K562 (cell line): ENCODE data around the gene EMD. TPM values are rescaled to one million over a fixed set of nuclear protein-coding genes. Genes with fewer than 3 reads are reported as not detected.
A peak's percentile ranks its signal among the peaks of the same experiment; 100 is the strongest.

Experiments used
- EGR1 ChIP-seq: fragments of 450-650 bp; conservative IDR thresholded peaks from 2 replicates; pipeline ENCODE4 v1.6.1; 2017; ENCODE audit warnings: mild to moderate bottlenecking
- EP400 ChIP-seq: fragments of 450-650 bp; IDR thresholded peaks from 2 replicates; pipeline ENCODE4 v1.6.1; 2017; ENCODE audit warnings: antibody characterized with exemption, mild to moderate bottlenecking, moderate library complexity
- FOXP4 ChIP-seq: sonication (generic); formaldehyde crosslinking; IDR thresholded peaks from 2 replicates; pipeline ENCODE4 v1.8.0; 2022; ENCODE audit warnings: mild to moderate bottlenecking, missing genetic modification reagents, borderline replicate concordance
- GABPA ChIP-seq: fragments of 200-800 bp; sonication (Bioruptor generic); conservative IDR thresholded peaks from 2 replicates; pipeline ENCODE4 v1.6.1; 2016; ENCODE audit warnings: low read depth, missing genetic modification characterization, missing compliant biosample characterization
- GATA2 ChIP-seq: sonication (generic); formaldehyde crosslinking; IDR thresholded peaks from 2 replicates; pipeline ENCODE4 v1.4.0; 2020; ENCODE audit warnings: mild to moderate bottlenecking, missing genetic modification reagents
- JUND ChIP-seq, 2 experiments: IDR thresholded peaks; 2 replicates in 1 of 2; 3 replicates in 1 of 2; pipeline ENCODE4 v1.6.1; 2011; ENCODE audit warnings: borderline replicate concordance in 2 of 2, low read depth in 2 of 2, low read length in 2 of 2, improper control_type of control experiment in 1 of 2, missing biosample characterization in 1 of 2, missing genetic modification characterization in 1 of 2, missing genetic modification reagents in 1 of 2
- POLR2H ChIP-seq: IDR thresholded peaks from 2 replicates; pipeline ENCODE4 v1.6.1; 2016; ENCODE audit warnings: missing genetic modification characterization, low read depth, mild to moderate bottlenecking, control low read depth, missing compliant biosample characterization, moderate library complexity
- SIN3A ChIP-seq, 2 experiments: fragments of 150-350 bp in 1 of 2; IDR thresholded peaks; 2 replicates each; pipeline ENCODE4 v1.6.1; 2011 to 2016; ENCODE audit warnings: borderline replicate concordance in 2 of 2, low read depth in 2 of 2, low read length in 2 of 2, mild to moderate bottlenecking in 2 of 2, moderate library complexity in 2 of 2; ENCODE audit not compliant: control insufficient read depth in 1 of 2
- ZBTB40 ChIP-seq, 2 experiments: fragments of 450-650 bp in 1 of 2; sonication (generic) in 1 of 2; formaldehyde crosslinking in 1 of 2; IDR thresholded peaks; 2 replicates each; pipeline versions ENCODE4 v1.7.1 to v1.9.0; 2016 to 2022; ENCODE audit warnings: inconsistent platforms in 1 of 2, mild to moderate bottlenecking in 1 of 2, missing genetic modification reagents in 1 of 2
- ZNF277 ChIP-seq: fragments of 250-450 bp; sonication (Bioruptor Pico); IDR thresholded peaks from 2 replicates; pipeline ENCODE4 v1.8.0; 2022; ENCODE audit warnings: inconsistent platforms, mild to moderate bottlenecking, moderate library complexity, borderline replicate concordance
- ZNF644 ChIP-seq: fragments of 200-800 bp; sonication (Bioruptor generic); IDR thresholded peaks from 2 replicates; pipeline ENCODE4 v1.6.1; 2016; ENCODE audit warnings: low read depth, missing genetic modification characterization, missing compliant biosample characterization
- ZNF830 ChIP-seq: fragments of 250-450 bp; sonication (Bioruptor Pico); IDR thresholded peaks from 2 replicates; pipeline ENCODE4 v1.5.0; 2021; ENCODE audit warnings: mild to moderate bottlenecking
- polyA plus RNA-seq, 8 experiments: library from polyadenylated mRNA; depleted of rRNA in 4 of 8; stranded (reverse) in 5 of 8; unstranded in 3 of 8; fragments of >200 nt; fragmentation: Nextera tagmentation in 2 of 8; fragmentation: Illumina TruSeq in 1 of 8; extraction: Ambion mirVana in 2 of 8; extraction: Trizol in 1 of 8; gene quantifications; 2 replicates each; pipeline versions ENCODE4 v1.2.1 to v1.2.3, GENCODE V29; 2011 to 2014; ENCODE audit warnings: inconsistent platforms in 1 of 8, missing spikeins in 1 of 8
- total RNA-seq, 7 experiments: library from RNA; depleted of rRNA in 6 of 7; stranded (reverse); fragments of >200 nt in 6 of 7; fragmentation: Illumina TruSeq in 2 of 7; extraction: Trizol in 2 of 7; gene quantifications; 2 replicates each; pipeline versions ENCODE4 v1.2.1 to v1.2.3, GENCODE V29; 2011 to 2021; ENCODE audit warnings: low replicate concordance in 1 of 7

EMD gene
- total and polyA plus RNA-seq, 9 of the 15 experiments (the other 6 are each of a cell fraction or from before 2014, with no cell fraction given) = 2.3 to 206 (median 61.9) TPM

GRCh38 chrX:154409222-154409871 lies 30.3 kb downstream of the EMD start, which contains the start of gene DNASE1L1 (continued):
- TF ChIP-seq SIN3A (IDR thresholded peaks at IDR 0.05; ENCODE audit: borderline replicate concordance in 2 of 2, control insufficient read depth in 1 of 2, low read depth in 2 of 2, low read length in 2 of 2) (peak in 1 of 2 experiments; percentile 33; a peak in 1 of 4 replicates), FOXP4 (CRISPR knock-in tag) (no peak), JUND (IDR thresholded peaks at IDR 0.05; ENCODE audit: borderline replicate concordance, low read depth, low read length) (peak; percentile 86), JUND (tag; IDR thresholded peaks at IDR 0.05; ENCODE audit: borderline replicate concordance, low read depth, low read length) (peak; percentile 57; the same call in 2 of the 3 replicates), ZNF277 (no peak), GATA2 (CRISPR knock-in tag) (no peak), ZNF830 (CRISPR knock-in tag) (no peak), EGR1 (peak; percentile 72), GABPA (tag) (peak; percentile 31; the same call in 1 of the 2 replicates), ZNF644 (tag) (no peak), EP400 (peak; percentile 30), ZBTB40 (IDR thresholded peaks at IDR 0.05) (0 out of 2 replicates have a peak, but pooled peaks have one; percentile 24), ZBTB40 (CRISPR knock-in tag; IDR thresholded peaks at IDR 0.05) (no peak), POLR2H (tag) (no peak)
